MG63 (cell line): ENCODE data around the gene MSANTD1. TPM values are rescaled to one million over a fixed set of nuclear protein-coding genes. Genes with fewer than 3 reads are reported as not detected.

Source experiments
- DNase-seq: peaks from one replicate; pipeline ENCODE4 v3.0.0-alpha.2; 2020
- H3K27me3 ChIP-seq: fragments of 250-450 bp; sonication (Bioruptor Pico); 2 replicates; pipeline ENCODE4 v1.5.1; 2020; ENCODE audit warnings: mild to moderate bottlenecking, moderate library complexity
- H3K36me3 ChIP-seq: fragments of 250-450 bp; sonication (Bioruptor Pico); 2 replicates; pipeline ENCODE4 v1.5.1; 2020; ENCODE audit warnings: mild to moderate bottlenecking, moderate library complexity
- H3K4me3 ChIP-seq: fragments of 250-450 bp; sonication (Bioruptor Pico); 2 replicates; pipeline ENCODE4 v1.5.1; 2020; ENCODE audit warnings: mild to moderate bottlenecking, moderate library complexity
- H3K9me3 ChIP-seq: fragments of 250-450 bp; sonication (Bioruptor Pico); 2 replicates; pipeline ENCODE4 v1.5.1; 2020; ENCODE audit warnings: mild to moderate bottlenecking, moderate library complexity
- total RNA-seq: library from RNA; depleted of rRNA; stranded (reverse); fragments of >200 nt; shearing (Covaris generic); gene quantifications from 2 replicates; pipeline ENCODE4 v1.2.3, GENCODE V29; 2014; ENCODE audit warnings: low replicate concordance

MSANTD1 gene
- total RNA-seq, 1 experiment from 2014 or later: not detected

DNA sequence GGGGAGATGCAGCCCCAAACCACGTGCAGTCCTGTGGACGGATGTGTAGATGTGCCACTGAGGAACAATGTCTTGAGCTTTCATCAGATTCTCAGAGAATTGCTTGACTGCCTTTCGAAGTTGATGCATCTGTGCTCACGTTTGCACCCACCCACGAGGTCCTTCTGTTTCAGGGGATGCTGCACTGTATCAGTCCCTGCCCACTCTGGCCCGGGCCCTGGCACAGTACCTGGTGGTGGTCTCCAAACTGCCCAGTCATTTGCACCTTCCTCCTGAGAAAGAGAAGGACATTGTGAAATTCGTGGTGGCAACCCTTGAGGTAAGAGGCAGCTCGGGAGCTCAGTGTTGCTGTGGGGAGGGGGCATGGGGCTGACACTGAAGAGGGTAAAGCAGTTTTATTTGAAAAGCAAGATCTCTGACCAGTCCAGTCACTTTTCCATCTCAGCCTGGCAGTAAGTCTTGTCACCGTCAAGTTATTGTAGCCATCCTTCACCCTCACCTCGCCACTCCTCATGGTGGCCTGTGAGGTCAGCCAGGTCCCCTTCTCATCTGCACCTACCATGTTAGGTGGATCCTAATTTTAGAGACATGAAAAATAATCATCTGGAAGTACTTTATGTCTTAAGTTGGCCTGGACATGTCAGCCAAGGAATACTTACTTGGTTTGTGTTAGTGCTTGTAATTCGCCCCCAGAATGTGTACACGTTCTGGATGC, 36.4 kb upstream of the MSANTD1 start:
- Histone ChIP-seq H3K27me3 (no peaks in the 10 kb centered on the region), H3K9me3 (no peaks in the 10 kb centered on the region), H3K36me3 (peaks cover 4% of the 10 kb centered on the region), H3K4me3 (no peak overlapping the region)
- DNase-seq: no peak

DNA sequence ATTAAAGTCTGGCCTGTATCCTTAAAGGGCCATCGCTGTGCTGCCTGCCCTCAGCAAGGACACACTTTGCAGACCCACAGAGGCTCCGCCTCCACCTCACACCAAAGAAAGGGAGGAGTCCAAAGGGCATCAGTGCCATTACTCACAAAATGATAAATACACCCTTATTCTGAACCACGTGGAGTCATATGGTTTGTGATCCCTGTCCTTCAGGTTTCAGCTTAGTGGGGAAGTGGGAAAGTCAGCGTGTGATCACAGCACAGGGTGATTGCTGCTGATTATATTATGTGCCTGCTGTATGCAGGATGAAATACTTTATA, 35.9 kb upstream of the MSANTD1 start:
- DNase-seq: no peak
- H3K4me3 ChIP-seq: no peak overlapping the region
- peaks cover 4% of the 10 kb centered on the region; the same call in 1 of the 2 replicates for H3K36me3 ChIP-seq
- no peaks in the 10 kb centered on the region for H3K9me3 ChIP-seq
- H3K27me3 ChIP-seq: no peaks in the 10 kb centered on the region

DNA sequence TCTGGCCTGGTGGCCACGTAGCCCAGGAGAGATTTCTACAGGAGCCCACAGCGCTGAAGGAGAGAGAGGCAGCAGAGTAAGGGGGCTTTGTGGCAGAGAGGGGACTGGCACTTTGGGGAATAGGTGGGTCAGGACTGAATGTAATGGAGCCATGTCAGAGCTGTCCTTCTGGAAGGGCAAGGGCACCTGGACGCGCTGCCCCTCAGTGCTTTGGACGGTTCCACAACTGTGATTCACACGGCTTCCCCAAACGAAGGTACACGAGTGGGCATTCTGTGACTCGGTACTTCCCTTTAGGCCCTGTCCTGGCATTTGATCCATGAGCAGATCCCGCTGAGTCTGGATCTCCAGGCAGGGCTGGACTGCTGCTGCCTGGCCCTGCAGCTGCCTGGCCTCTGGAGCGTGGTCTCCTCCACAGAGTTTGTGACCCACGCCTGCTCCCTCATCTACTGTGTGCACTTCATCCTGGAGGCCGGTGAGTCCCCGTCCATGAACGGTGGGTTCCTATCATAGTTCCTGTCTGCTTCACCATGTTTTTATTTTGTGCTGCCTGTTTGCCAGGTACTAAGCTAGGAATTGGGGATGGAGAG, 35.2 kb upstream of the MSANTD1 start:
- Histone ChIP-seq H3K36me3 (0 out of 2 replicates have a peak, but pooled peaks cover 2% of the 10 kb centered on the region), H3K9me3 (no peaks in the 10 kb centered on the region), H3K27me3 (no peaks in the 10 kb centered on the region), H3K4me3 (no peak overlapping the region)
- no peak for DNase-seq

DNA sequence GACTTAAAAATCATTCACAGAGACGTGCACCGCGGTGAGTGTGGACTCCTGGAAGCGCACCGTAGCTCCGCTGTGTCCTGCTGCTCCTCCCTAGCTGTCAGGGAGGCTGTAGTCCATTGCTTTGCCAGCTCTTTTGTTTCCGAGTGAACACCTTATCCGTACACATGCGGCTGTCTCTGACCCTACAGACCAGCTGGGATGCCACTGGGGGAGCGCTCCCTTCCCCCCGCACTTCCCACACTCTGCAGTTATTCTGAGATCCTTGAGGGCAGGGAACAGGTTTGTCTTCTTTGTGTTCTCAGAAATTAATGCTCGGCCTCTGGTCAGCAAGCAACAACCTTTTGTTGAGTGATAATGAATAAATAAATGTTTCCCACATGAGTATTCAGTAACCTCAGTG, 33.7 kb upstream of the MSANTD1 start:
- Histone ChIP-seq H3K36me3 (0 out of 2 replicates have a peak, but pooled peaks cover 2% of the 10 kb centered on the region), H3K9me3 (no peaks in the 10 kb centered on the region), H3K4me3 (no peak overlapping the region), H3K27me3 (no peaks in the 10 kb centered on the region)
- no peak for DNase-seq

DNA sequence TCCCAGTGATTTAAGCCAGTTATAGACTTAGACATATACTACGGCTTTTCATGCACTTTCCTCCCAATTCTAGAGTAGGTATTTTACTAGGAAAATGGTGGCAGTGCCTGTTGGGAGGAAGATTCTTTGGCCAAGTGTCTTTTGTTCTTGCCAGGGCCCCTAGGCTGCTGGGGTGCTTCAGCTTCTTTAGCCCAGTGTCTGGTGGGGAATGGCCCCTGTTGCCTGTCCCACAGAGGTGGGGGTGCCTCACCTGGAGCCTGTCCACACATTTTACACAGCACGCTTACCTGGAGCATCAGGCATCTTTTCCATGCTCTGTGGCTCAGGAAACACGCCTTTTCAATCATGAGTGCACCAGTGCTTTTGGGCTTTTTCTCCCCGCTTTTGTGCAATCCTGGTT, 33.2 kb upstream of the MSANTD1 start:
- Histone ChIP-seq H3K27me3 (no peaks in the 10 kb centered on the region), H3K36me3 (0 out of 2 replicates have a peak, but pooled peaks cover 2% of the 10 kb centered on the region), H3K4me3 (no peak overlapping the region), H3K9me3 (no peaks in the 10 kb centered on the region)
- no peak for DNase-seq

DNA sequence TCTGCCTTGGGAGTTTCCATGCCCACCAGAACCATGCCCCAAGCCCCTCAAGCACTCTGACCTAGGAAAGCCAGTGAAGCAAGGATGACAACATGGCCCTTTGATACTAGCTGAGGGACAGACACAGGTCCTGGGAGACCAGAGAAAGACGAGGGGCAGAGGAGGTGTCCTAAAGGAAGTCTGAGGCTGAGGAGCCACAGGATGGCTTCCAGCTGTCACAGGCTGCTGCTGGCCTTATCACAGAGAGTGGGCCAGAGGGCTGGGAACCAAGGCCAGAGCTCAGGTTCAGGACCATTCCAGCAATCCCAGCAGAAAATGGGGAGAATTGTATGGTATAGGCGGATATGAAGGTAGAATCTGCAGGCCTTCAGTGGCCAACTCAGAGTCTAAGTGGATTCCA, 31.7 kb upstream of the MSANTD1 start:
- Histone ChIP-seq H3K4me3 (no peak overlapping the region), H3K9me3 (no peaks in the 10 kb centered on the region), H3K36me3 (no peaks in the 10 kb centered on the region; the same call in 1 of the 2 replicates), H3K27me3 (no peaks in the 10 kb centered on the region)
- no peak for DNase-seq

DNA sequence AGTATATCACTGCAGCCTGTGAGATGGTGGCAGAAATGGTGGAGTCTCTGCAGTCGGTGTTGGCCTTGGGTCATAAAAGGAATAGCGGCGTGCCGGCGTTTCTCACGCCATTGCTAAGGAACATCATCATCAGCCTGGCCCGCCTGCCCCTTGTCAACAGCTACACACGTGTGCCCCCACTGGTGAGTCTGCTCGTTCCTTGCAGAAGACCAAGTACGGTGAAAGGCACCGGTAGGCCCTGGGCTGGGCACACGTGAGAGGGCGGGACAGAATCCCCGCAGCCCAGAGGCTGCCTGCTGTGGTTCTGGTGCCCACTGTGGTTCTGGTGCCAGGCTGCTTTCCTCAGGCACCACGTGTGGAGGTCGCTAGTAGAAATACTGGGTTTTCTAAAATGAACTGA, 31.2 kb upstream of the MSANTD1 start:
- Histone ChIP-seq H3K27me3 (no peaks in the 10 kb centered on the region), H3K4me3 (no peak overlapping the region), H3K36me3 (no peaks in the 10 kb centered on the region; the same call in 1 of the 2 replicates), H3K9me3 (no peaks in the 10 kb centered on the region)
- DNase-seq: no peak

DNA sequence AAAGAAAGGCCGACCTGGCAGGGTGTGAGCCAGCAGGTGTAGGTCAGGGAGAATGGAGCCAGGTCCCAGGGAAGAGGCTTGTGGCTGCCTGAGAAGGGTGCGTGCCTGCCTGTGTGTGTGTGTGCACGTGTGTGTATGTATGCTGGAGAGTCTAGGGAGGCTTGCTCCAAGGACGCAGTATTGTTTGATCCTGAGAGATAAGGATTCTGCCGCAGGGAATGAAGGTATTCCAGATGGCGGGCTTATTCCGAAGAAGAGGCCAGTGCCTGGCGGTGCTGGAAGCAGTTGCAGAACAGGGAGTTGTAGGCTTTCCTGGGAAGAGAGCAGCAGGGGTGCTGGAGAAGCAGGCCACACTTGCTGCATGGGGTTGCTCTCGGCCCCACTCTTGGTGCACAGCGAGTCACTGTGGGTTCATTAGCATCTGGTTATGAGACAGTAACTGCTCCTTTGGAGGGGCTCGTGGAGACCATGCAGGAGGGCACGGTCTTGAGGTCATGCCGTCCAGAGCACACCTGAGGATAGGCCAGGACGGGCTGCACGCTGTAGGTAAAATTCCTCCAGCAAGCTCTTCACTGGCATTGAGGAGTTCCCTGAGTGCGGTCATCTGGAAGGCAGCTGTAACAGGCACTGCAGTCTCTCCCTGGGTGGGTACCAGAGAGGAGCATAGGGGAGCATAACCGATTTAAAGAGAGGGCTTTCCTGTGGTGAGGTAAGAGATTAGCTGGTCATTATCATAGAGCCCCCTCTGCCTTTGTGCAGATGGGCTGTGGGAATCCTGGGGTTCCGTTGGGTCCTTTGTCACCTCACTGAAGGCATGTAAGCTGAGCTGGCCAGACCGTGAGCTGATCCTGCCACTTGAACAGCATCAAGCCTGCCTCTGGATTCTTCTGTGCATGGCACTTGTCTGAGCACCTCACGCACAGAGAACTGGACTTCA, 29.9 kb upstream of the MSANTD1 start:
- H3K36me3 ChIP-seq: no peaks in the 10 kb centered on the region; the same call in 1 of the 2 replicates
- H3K4me3 ChIP-seq: no peak overlapping the region
- DNase-seq: no peak
- no peaks in the 10 kb centered on the region for H3K27me3 ChIP-seq
- H3K9me3 ChIP-seq: no peaks in the 10 kb centered on the region

DNA sequence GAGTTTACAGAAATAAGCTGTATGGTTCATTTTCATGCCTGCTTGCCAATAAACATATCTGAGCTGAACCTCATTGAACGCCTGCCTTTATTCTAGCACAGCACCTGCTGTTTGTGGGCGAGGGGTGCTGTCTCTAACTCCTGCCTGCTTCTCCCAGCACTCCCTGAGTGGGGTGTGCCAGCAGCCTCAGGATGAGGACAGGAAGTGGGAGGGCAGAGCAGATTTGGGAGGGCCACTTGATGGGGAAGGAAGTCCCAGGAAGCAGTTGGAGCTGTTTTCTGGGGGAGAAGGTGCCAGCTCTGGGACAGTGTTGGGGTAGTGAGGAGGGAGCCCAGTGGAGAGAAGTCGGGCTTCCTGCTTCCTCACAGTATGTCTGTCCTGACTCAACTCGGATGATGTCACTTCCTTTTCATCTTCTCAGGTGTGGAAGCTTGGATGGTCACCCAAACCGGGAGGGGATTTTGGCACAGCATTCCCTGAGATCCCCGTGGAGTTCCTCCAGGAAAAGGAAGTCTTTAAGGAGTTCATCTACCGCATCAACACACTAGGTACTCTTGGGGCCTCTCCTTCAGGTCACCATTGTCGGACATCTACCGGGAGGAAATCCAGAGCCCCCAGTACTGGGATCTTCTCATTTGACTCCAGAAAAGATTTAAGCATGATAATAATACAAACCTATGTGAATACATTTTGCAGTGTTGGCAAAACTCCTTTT, 29.0 kb upstream of the MSANTD1 start:
- no peak overlapping the region for H3K4me3 ChIP-seq
- H3K9me3 ChIP-seq: no peaks in the 10 kb centered on the region
- no peaks in the 10 kb centered on the region; the same call in 1 of the 2 replicates for H3K36me3 ChIP-seq
- H3K27me3 ChIP-seq: no peaks in the 10 kb centered on the region
- DNase-seq: no peak

DNA sequence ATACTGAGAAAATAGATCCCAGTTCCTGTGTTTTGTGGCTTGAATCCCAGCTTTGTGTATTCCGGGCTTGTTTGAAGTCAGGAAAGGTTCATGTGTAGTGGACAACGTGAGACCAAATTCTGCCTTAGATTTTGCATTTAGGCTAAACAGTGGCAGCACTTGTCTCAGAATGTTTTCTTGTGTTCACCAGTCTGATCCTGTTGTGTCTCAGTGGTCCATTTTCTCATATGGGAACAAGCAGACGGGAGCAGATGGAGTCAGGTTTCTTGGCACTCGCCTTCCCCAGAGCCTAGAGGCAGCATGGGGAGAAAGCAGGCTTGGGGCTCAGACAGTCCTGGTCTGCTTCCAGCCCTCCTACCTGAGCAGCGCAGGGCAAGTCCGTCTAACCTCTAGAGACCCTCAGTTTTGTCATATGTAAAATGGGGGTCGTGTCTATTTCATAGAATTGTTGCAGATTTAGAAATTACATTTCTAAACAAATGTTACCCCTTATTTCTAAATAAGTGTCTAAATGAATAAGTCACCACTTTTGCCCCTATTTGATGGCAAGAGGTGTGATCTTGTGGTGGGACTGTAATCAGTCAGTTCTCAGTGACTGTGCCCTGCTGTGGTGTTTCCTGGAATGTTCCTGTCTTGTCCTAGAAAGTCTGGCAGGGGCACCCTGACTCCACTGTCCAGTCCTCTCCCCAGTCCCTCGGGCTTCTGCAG, 28.3 kb upstream of the MSANTD1 start:
- Histone ChIP-seq H3K4me3 (no peak overlapping the region), H3K27me3 (no peaks in the 10 kb centered on the region), H3K9me3 (no peaks in the 10 kb centered on the region), H3K36me3 (no peaks in the 10 kb centered on the region; the same call in 1 of the 2 replicates)
- DNase-seq: no peak

DNA sequence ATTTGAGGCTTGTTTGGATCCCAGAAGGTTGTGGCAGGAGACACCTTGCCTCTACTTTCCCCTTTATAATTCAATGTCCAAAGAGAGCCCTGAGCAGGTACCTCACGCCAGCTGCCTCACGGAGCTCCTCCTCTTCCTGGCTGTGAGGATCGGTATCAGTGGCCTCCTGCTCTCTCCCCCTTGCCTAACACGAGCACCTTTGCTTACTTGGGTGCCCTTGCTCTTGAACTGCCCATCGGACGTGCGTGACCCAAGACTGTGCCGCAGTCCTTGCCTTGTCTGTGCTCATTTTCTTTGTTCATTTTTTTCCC, 27.8 kb upstream of the MSANTD1 start:
- Histone ChIP-seq H3K9me3 (no peaks in the 10 kb centered on the region), H3K36me3 (no peaks in the 10 kb centered on the region; the same call in 1 of the 2 replicates), H3K27me3 (no peaks in the 10 kb centered on the region), H3K4me3 (no peak overlapping the region)
- DNase-seq: no peak

DNA sequence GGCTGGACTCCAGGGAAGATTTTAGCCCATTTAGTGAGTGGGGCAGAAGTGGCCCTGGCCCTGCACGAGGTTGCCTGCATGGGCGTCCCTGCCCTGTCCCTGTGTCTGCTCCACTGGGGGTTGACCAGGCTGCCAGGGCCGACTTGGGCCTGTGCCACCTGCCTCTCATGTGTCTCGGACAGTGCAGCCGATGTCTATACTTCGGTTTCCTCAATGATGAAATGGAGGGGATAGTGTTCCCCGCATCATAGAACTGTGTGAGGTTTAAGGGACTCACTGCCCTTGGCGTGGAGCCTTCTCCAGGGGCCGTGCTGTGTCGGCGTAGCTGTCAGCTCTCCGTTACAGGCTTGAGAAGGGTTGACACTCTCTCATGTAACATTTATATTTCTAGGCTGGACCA, 27.0 kb upstream of the MSANTD1 start:
- H3K36me3 ChIP-seq: no peaks in the 10 kb centered on the region; the same call in 1 of the 2 replicates

DNA sequence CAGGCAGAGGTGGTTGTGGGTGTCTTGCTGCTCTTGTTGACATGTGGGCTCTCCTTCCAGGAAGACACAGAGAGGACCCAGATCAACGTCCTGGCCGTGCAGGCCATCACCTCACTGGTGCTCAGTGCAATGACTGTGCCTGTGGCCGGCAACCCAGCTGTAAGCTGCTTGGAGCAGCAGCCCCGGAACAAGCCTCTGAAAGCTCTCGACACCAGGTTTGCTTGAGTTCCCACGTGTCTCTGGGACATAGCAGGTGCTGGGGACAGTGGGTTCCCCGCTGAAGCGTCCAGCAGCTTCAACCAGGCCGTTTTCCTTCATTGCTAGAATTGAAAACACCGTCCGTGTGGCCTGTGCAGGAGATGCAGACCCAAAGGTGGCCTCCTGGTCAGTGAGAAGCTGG, 25.6 kb upstream of the MSANTD1 start:
- DNase-seq: no peak
- Histone ChIP-seq H3K36me3 (no peaks in the 10 kb centered on the region; the same call in none of the 2 replicates), H3K4me3 (no peak overlapping the region), H3K27me3 (no peaks in the 10 kb centered on the region), H3K9me3 (no peaks in the 10 kb centered on the region)

More for the DNA sequence above, 27.0 kb upstream of the MSANTD1 start:
- H3K9me3 ChIP-seq: no peaks in the 10 kb centered on the region
- no peak overlapping the region for H3K4me3 ChIP-seq
- H3K27me3 ChIP-seq: no peaks in the 10 kb centered on the region
- DNase-seq: no peak

DNA sequence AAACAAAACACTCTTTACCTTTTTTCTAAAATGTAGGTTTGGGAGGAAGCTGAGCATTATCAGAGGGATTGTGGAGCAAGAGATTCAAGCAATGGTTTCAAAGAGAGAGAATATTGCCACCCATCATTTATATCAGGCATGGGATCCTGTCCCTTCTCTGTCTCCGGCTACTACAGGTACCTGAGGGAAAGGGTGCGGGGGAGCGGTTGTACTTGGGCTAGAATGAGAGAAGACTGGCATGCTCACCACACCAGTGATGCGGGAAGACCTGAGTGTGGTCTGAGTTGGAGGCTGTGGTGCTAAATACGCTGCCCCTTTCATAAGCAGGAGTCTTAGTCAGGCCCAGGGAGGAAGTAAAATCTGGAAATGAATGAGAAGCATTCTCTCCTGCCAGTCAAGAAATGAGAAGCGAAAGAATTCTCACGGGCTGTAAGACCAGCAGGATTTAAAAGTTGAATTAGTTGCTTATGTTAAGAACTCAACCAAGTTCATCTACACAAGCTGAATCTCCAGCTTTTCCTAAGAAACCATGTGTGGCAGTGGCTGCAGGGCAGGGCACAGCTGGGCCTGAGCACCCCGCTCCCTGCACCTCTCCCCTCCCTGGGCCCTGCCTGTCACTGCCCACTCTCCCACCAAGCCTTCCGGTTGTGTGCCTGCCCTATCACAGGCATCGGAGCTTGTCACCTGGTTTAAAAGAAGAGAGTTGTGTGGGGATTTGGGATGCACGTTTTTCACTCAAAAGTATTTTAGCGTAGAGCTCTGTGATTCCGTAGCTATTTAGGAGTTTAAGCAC, 24.8 kb upstream of the MSANTD1 start:
- no peak for DNase-seq
- Histone ChIP-seq H3K4me3 (no peak overlapping the region), H3K27me3 (no peaks in the 10 kb centered on the region), H3K36me3 (peaks cover 1% of the 10 kb centered on the region), H3K9me3 (no peaks in the 10 kb centered on the region)

DNA sequence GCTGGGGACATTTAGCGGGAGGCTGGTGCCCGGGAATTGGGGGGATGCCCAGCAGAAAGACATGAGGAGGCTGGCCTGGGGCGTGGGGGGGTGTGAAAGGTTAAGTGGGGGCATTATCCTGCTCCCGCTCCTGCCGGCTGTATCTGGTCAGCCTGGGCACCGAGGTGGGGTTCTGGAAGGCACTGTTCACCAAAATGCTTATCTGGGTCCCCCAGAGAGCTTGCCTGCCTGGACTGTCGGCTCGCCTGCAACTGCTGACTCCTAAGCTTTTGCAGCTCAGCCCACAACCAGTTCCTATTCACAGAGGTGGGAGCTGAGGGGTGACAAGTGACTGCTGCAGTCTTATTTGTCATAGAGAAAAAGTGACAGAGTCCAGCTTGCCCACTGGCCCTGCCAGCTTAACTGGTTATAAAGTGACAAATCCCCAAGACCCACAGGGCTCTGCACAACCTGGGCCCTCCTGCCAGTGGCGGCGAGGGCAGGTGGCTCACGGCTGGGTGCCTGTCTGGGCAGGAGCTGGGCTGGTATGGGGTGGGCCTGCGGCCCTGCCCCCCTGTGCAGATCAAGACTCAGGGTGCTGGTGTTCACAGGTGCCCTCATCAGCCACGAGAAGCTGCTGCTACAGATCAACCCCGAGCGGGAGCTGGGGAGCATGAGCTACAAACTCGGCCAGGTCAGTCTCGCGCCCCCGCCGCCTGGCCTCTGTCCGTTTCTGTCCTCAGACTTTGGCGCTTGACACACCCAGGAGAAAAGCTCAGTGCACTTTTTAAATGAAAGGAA, 23.7 kb upstream of the MSANTD1 start:
- Histone ChIP-seq H3K27me3 (no peaks in the 10 kb centered on the region), H3K4me3 (no peak overlapping the region), H3K36me3 (peaks cover 4% of the 10 kb centered on the region), H3K9me3 (no peaks in the 10 kb centered on the region)
- no peak for DNase-seq
